Endothelial cell (in vitro differentiated cells): ENCODE measurements around the gene SULT1A2. TPM values are rescaled to one million over a fixed set of nuclear protein-coding genes. Genes with fewer than 3 reads are reported as not detected.

Experiments used
- DNase-seq: peaks from one replicate; pipeline ENCODE4 v3.0.0; 2021; ENCODE audit warnings: low spot score
- H3K27ac Mint-ChIP-seq: one replicate; pipeline ENCODE4 v1.8.0; 2021; ENCODE audit warnings: mixed read lengths, inconsistent platforms; ENCODE audit not compliant: unreplicated experiment
- H3K27me3 Mint-ChIP-seq: one replicate; pipeline ENCODE4 v1.8.0; 2021; ENCODE audit warnings: mild to moderate bottlenecking, moderate library complexity, mixed read lengths, inconsistent platforms; ENCODE audit not compliant: unreplicated experiment
- H3K36me3 Mint-ChIP-seq: one replicate; pipeline ENCODE4 v1.8.0; 2021; ENCODE audit warnings: mild to moderate bottlenecking, low read depth, mixed read lengths, inconsistent platforms; ENCODE audit not compliant: unreplicated experiment
- H3K4me1 Mint-ChIP-seq: one replicate; pipeline ENCODE4 v1.8.0; 2021; ENCODE audit warnings: mild to moderate bottlenecking, mixed read lengths, inconsistent platforms; ENCODE audit not compliant: unreplicated experiment
- H3K4me3 Mint-ChIP-seq: one replicate; pipeline ENCODE4 v1.8.0; 2021; ENCODE audit warnings: mild to moderate bottlenecking, mixed read lengths, inconsistent platforms; ENCODE audit not compliant: unreplicated experiment
- H3K9me3 Mint-ChIP-seq: one replicate; pipeline ENCODE4 v1.8.0; 2021; ENCODE audit warnings: mixed read lengths, inconsistent platforms; ENCODE audit not compliant: unreplicated experiment
- total RNA-seq: library from RNA; stranded (reverse); fragmentation: NEBNext Ultra II Directional; extraction: Animal tissue kit (Norgen Biotek cat#: 25700); gene quantifications from one replicate; pipeline ENCODE4 v1.2.1, GENCODE V29; 2021; ENCODE audit not compliant: unreplicated experiment
- TF ChIP-seq, protein P1 (sequence below): fragments of 200-600 bp; sonication (generic); IDR thresholded peaks from one replicate; pipeline ENCODE4 v1.5.0; 2021; ENCODE audit warnings: antibody characterized with exemption; ENCODE audit not compliant: unreplicated experiment

SULT1A2 gene
- total RNA-seq, 1 donor from 2014 or later: 2.8 TPM

DNA sequence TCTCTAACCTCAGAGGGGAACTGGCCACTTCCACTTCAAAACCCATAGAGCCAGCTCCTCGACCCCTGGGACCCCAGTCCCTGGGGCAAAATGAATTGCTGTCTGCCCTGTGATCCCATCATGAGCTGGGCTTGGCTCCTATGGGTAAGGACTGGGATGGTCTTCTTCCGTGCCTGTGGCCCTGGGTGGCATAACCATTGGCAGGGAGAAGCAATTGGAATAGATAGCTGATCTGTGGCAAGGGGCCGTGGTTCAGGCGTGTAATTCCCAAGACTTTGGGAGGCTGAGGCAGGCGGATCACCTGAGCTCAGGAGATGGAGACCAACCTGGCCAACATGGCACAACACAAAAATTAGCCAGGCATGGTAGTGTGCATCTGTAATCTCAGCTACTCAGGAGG is 4.3 kb downstream of the SULT1A2 start:
- Mint-ChIP-seq H3K4me3 (peak overlapping the region; percentile 40), H3K36me3 (peaks cover 13% of the 10 kb centered on the region), H3K27me3 (peaks cover 11% of the 10 kb centered on the region), H3K27ac (no peak overlapping the region), H3K4me1 (peaks cover 18% of the 10 kb centered on the region), H3K9me3 (no peaks in the 10 kb centered on the region)
- DNase-seq: no peak
- TF ChIP-seq, protein P1, sequence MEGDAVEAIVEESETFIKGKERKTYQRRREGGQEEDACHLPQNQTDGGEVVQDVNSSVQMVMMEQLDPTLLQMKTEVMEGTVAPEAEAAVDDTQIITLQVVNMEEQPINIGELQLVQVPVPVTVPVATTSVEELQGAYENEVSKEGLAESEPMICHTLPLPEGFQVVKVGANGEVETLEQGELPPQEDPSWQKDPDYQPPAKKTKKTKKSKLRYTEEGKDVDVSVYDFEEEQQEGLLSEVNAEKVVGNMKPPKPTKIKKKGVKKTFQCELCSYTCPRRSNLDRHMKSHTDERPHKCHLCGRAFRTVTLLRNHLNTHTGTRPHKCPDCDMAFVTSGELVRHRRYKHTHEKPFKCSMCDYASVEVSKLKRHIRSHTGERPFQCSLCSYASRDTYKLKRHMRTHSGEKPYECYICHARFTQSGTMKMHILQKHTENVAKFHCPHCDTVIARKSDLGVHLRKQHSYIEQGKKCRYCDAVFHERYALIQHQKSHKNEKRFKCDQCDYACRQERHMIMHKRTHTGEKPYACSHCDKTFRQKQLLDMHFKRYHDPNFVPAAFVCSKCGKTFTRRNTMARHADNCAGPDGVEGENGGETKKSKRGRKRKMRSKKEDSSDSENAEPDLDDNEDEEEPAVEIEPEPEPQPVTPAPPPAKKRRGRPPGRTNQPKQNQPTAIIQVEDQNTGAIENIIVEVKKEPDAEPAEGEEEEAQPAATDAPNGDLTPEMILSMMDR: no peak

DNA sequence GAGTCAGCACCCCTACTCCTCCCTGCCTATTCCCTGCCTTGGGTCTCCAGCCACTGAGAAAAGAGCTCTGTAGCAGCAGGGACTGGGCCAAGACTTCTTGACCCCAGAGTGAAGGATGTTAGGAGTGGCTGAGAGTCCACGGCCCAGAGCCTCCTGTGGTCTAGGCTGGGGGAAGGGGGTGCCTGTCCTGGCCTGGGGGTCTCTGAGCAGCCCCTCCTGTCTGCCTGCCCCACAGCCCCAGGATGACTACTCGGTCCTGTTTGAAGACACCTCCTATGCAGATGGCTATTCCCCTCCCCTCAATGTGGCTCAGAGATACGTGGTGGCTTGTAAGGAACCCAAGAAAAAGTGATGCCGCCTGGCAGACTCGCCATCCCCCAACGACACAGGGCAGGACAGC is 5.5 kb downstream of the SULT1A2 start:
- H3K4me3 Mint-ChIP-seq: peak overlapping the region; percentile 21
- peaks cover 13% of the 10 kb centered on the region for H3K36me3 Mint-ChIP-seq
- TF ChIP-seq, protein P1: no peak
- peaks cover 6% of the 10 kb centered on the region for H3K27me3 Mint-ChIP-seq
- H3K4me1 Mint-ChIP-seq: peaks cover 8% of the 10 kb centered on the region
- DNase-seq: no peak
- H3K9me3 Mint-ChIP-seq: no peaks in the 10 kb centered on the region
- H3K27ac Mint-ChIP-seq: no peak overlapping the region

DNA sequence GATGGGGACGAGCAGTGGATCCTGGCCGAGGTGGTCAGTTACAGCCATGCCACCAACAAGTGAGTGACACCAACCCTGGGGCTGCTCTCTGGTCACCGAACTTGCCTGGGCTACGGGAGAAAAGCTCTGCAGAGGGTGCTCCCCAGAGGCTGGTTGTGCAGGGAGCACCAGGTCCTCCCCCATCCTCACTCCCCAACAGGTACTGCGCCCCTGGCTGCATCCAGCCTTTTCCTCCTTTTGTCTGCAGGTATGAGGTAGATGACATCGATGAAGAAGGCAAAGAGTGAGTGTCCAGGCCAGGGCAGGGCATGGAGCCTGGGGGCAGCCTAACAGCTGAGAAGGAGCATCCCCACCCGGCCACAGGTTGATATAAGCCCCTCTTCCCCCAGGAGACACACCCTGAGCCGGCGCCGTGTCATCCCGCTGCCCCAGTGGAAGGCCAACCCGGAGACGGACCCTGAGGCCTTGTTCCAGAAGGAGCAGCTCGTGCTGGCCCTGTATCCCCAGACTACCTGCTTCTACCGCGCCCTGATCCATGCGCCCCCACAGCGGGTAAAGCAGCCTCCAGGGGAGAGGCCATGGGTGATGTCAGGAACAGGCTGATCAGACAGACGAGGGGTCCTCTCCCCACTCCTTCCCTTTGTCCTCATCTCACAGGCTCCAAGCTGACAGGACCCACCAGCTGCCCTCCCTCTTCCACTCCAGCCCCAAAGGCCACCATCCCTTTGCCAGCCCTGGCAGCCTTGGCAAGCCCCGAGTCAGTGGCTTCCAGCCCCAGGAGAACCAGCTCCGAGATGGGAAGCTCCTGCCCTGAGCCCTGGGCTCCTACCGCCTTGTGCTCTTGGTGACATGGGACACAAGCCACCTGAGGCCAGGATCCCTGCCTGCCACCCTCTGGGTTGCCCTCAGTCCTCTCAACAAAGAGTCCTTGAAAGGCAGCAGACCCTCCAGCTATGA is 6.2 kb downstream of the SULT1A2 start:
- peaks cover 6% of the 10 kb centered on the region for H3K27me3 Mint-ChIP-seq
- no peaks in the 10 kb centered on the region for H3K9me3 Mint-ChIP-seq
- no peak overlapping the region for H3K4me3 Mint-ChIP-seq
- H3K27ac Mint-ChIP-seq: no peak overlapping the region
- DNase-seq: no peak
- H3K4me1 Mint-ChIP-seq: peaks cover 4% of the 10 kb centered on the region
- TF ChIP-seq, protein P1: no peak
- peaks cover 13% of the 10 kb centered on the region for H3K36me3 Mint-ChIP-seq

DNA sequence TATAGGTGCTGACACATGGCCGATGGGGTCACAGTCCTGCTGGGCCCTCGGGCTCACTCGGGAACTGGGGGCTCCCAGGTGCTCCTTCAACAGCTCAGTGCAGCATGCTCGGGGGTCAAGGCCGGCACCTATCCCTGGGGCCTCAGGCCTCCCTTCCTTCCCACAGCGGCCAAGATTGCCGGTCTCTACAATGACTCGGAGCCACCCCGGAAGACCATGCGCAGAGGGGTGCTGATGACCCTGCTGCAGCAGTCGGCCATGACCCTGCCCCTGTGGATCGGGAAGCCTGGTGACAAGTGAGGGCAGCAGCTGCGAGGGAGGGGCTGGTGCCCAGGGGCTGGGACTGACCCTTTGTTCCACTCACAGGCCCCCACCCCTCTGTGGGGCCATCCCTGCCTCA is 6.9 kb downstream of the SULT1A2 start:
- TF ChIP-seq, protein P1: no peak
- DNase-seq: no peak
- Mint-ChIP-seq H3K4me3 (no peak overlapping the region), H3K4me1 (no peaks in the 10 kb centered on the region), H3K9me3 (no peaks in the 10 kb centered on the region), H3K36me3 (peaks cover 15% of the 10 kb centered on the region), H3K27me3 (peaks cover 6% of the 10 kb centered on the region), H3K27ac (no peak overlapping the region)

DNA sequence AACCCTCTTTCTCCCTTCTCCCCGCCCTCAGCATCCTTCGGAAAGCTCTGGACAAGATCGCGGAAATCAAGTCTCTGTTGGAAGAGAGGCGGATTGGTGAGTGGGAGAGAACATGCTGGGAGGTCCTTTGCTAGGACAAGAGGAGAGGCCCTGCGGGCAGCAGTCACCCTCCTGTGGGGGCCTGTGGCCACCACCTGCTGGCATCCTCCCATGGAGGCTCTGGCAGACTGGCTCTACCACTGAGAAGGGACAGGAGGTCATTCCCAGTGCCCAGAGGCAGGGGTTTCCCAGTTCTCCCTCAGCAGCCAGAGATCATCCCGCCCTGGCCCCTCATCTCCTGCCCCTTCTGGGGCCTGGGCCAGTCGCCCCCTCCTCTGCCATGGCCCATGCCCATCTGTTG is 7.8 kb downstream of the SULT1A2 start:
- Mint-ChIP-seq H3K27me3 (peaks cover 6% of the 10 kb centered on the region), H3K27ac (no peak overlapping the region), H3K4me1 (no peaks in the 10 kb centered on the region), H3K4me3 (no peak overlapping the region), H3K9me3 (no peaks in the 10 kb centered on the region), H3K36me3 (peaks cover 19% of the 10 kb centered on the region)
- no peak for DNase-seq
- TF ChIP-seq, protein P1: no peak
